ENCODE measurements around the gene CDK5RAP3. TPM values are rescaled to one million over a fixed set of nuclear protein-coding genes. Genes with fewer than 3 reads are reported as not detected.

CDK5RAP3 gene
- total and polyA plus RNA-seq, 2 of the 13 experiments (the other 11 are each of a cell fraction or from before 2014, with no cell fraction given) = 128 to 154 TPM

DNA sequence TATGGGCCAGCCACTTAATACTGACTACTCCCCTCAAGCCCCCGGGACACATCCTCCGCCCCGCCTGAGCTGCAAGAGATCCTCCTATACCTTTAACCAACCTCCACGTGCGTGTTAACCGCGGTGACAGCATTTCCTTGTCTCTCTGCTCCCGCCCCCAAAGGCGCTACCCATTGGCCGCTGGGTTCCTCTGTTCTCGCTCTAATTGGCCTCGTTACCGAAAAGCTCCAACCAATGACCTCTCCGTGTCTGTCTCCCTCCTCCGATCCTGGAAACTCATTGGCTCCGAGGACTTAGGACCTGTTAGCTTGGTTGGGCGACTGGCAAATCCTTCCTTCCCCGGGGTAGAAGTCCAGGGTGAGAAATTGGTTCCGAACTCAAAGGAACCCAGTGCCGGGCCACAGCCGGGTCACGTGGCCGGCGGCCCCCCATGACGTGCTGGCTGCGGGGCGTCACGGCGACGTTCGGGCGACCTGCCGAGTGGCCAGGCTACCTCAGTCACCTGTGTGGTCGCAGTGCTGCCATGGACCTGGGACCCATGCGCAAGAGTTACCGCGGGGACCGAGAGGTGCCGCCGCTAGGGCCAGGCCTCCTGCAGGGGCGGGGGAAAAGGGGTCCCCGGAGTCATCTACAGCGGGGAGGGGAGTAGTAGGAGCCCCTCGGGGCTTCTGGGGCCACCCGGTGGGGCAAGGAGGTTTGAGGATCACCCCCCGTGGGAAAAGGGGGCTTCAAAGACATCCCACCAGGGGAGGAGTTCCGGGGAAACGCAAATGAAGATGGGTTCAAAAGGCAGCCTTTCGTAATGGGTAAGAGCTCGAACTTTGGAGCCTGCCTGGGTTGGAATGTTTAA is 29.4 kb upstream of the CDK5RAP3 start, which contains the start of gene PNPO (continued):
- TF ChIP-seq, protein P1, sequence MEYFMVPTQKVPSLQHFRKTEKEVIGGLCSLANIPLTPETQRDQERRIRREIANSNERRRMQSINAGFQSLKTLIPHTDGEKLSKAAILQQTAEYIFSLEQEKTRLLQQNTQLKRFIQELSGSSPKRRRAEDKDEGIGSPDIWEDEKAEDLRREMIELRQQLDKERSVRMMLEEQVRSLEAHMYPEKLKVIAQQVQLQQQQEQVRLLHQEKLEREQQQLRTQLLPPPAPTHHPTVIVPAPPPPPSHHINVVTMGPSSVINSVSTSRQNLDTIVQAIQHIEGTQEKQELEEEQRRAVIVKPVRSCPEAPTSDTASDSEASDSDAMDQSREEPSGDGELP (IDR thresholded peaks at IDR 0.05; ENCODE audit: borderline replicate concordance, low read depth) = peak; percentile 54; the same call in 1 of the 2 replicates
- TF ChIP-seq TAF1 (CRISPR knock-in tag; IDR thresholded peaks at IDR 0.05) (peak; percentile 94), ZFYVE20 (CRISPR knock-in tag; IDR thresholded peaks at IDR 0.05; ENCODE audit: borderline replicate concordance, low read depth) (peak; percentile 44; the same call in 1 of the 2 replicates), ZBTB14 (CRISPR knock-in tag; IDR thresholded peaks at IDR 0.05) (peak; percentile 41; the same call in 1 of the 2 replicates), MLLT10 (CRISPR knock-in tag; IDR thresholded peaks at IDR 0.05) (no peak), CCDC6 (CRISPR knock-in tag; IDR thresholded peaks at IDR 0.05) (peak; percentile 99), TEF (CRISPR knock-in tag; IDR thresholded peaks at IDR 0.05) (peak; percentile 78; the same call in 1 of the 2 replicates), ZBTB20 (CRISPR knock-in tag; IDR thresholded peaks at IDR 0.05; ENCODE audit: borderline replicate concordance, low read depth) (peak; percentile 89; the same call in 1 of the 2 replicates), HNRNPLL (IDR thresholded peaks at IDR 0.05; ENCODE audit: low read depth, low read length, poor library complexity, severe bottlenecking) (peak; percentile 72), ZBTB7B (CRISPR knock-in tag; IDR thresholded peaks at IDR 0.05) (peak; percentile 90), HMG20A (CRISPR knock-in tag; IDR thresholded peaks at IDR 0.05; ENCODE audit: borderline replicate concordance) (no peak), TSC22D2 (CRISPR knock-in tag; IDR thresholded peaks at IDR 0.05; ENCODE audit: borderline replicate concordance) (peak; percentile 17; the same call in 1 of the 2 replicates), ZNF616 (CRISPR knock-in tag; IDR thresholded peaks at IDR 0.05; ENCODE audit: low read depth) (peak; percentile 61; the same call in 1 of the 2 replicates), HNRNPL (IDR thresholded peaks at IDR 0.05; ENCODE audit: low read depth, low read length) (0 out of 2 replicates have a peak, but pooled peaks have one; percentile 67), ZNF468 (CRISPR knock-in tag; IDR thresholded peaks at IDR 0.05) (peak; percentile 87; the same call in 1 of the 2 replicates), TFDP1 (CRISPR knock-in tag; IDR thresholded peaks at IDR 0.05; ENCODE audit: borderline replicate concordance) (peak; percentile 98), CHD2 (IDR thresholded peaks at IDR 0.05; ENCODE audit: low read depth, low read length) (peak; percentile 12; the same call in 1 of the 2 replicates)
- TF ChIP-seq, protein P2, sequence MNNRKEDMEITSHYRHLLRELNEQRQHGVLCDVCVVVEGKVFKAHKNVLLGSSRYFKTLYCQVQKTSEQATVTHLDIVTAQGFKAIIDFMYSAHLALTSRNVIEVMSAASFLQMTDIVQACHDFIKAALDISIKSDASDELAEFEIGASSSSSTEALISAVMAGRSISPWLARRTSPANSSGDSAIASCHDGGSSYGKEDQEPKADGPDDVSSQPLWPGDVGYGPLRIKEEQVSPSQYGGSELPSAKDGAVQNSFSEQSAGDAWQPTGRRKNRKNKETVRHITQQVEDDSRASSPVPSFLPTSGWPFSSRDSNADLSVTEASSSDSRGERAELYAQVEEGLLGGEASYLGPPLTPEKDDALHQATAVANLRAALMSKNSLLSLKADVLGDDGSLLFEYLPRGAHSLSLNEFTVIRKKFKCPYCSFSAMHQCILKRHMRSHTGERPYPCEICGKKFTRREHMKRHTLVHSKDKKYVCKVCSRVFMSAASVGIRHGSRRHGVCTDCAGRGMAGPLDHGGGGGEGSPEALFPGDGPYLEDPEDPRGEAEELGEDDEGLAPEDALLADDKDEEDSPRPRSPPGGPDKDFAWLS (CRISPR knock-in tag; IDR thresholded peaks at IDR 0.05; ENCODE audit: borderline replicate concordance) = peak; percentile 92; the same call in 1 of the 2 replicates
